IMR-90 (cell line): ENCODE data around the gene STUM. TPM values are rescaled to one million over a fixed set of nuclear protein-coding genes. Genes with fewer than 3 reads are reported as not detected.

Experiments
- ATAC-seq: fragments of 200-7000 bp; cut with Tn5 transposase; 2 replicates; pipeline ENCODE4 v1.9.1; 2020; ENCODE audit warnings: low read depth, mild to moderate bottlenecking, moderate library complexity
- BruUV-seq: library from RNA; stranded (reverse); fragments of 400-500 nt; replicated peaks from 2 replicates; lab custom pipeline; 2021; lab: Mats Ljungman, UMichigan
- CTCF ChIA-PET: fragments of 300-600 bp; formaldehyde crosslinking; extraction: SDS; loops from one replicate; lab custom pipeline; 2021; ENCODE audit warnings: antibody characterized with exemption; lab: Yijun Ruan, JAX
- POLR2A ChIA-PET: fragments of 300-600 bp; sonication (Branson Sonifier 250); formaldehyde crosslinking; loops from one replicate; lab custom pipeline; 2022; ENCODE audit warnings: antibody characterized with exemption; ENCODE audit not compliant: unreplicated experiment; lab: Charles Lee
- DNase-seq: peaks from one replicate; pipeline ENCODE4 v3.0.0; 2013
- H2AFZ ChIP-seq: replicated peaks from 2 replicates; pipeline ENCODE3; 2013; ENCODE audit warnings: low read length, mild to moderate bottlenecking; ENCODE audit not compliant: poor library complexity
- H2AK5ac ChIP-seq: 2 replicates; pipeline ENCODE4 v1.6.1; 2013; ENCODE audit warnings: low read depth, low read length, inconsistent platforms
- H2AK9ac ChIP-seq: replicated peaks from 2 replicates; pipeline ENCODE3; 2013; ENCODE audit warnings: mild to moderate bottlenecking, low read depth, low read length, moderate library complexity; ENCODE audit not compliant: poor library complexity
- H2BK120ac ChIP-seq: 2 replicates; pipeline ENCODE4 v1.6.1; 2013; ENCODE audit warnings: low read depth, low read length, inconsistent platforms
- H2BK15ac ChIP-seq: 3 replicates; pipeline ENCODE4 v1.6.1; 2013; ENCODE audit warnings: low read depth, low read length, inconsistent platforms
- H2BK20ac ChIP-seq: 2 replicates; pipeline ENCODE4 v1.6.1; 2013; ENCODE audit warnings: low read depth, mild to moderate bottlenecking, inconsistent platforms, low read length, moderate library complexity
- H2BK5ac ChIP-seq: 2 replicates; pipeline ENCODE4 v1.6.1; 2013; ENCODE audit warnings: mild to moderate bottlenecking, low read depth, low read length, inconsistent platforms; ENCODE audit not compliant: poor library complexity, severe bottlenecking
- H3K14ac ChIP-seq: replicated peaks from 2 replicates; pipeline ENCODE4 v1.6.1; 2013; ENCODE audit warnings: low read depth, low read length, inconsistent platforms
- H3K18ac ChIP-seq: 2 replicates; pipeline ENCODE4 v1.6.1; 2013; ENCODE audit warnings: low read depth, low read length, control low read depth
- H3K23ac ChIP-seq: 2 replicates; pipeline ENCODE4 v1.6.1; 2013; ENCODE audit warnings: low read depth, low read length, inconsistent platforms
- H3K27ac ChIP-seq: 2 replicates; pipeline ENCODE4 v1.5.1; 2013; ENCODE audit warnings: mild to moderate bottlenecking, control low read depth, low read length; ENCODE audit not compliant: insufficient read depth
- H3K27me3 ChIP-seq: 2 replicates; pipeline ENCODE4 v1.6.1; 2013; ENCODE audit warnings: low read length; ENCODE audit not compliant: control insufficient read depth, insufficient read depth
- H3K36me3 ChIP-seq: 2 replicates; pipeline ENCODE4 v1.6.1; 2013; ENCODE audit warnings: low read length, mixed read lengths; ENCODE audit not compliant: control insufficient read depth, insufficient read depth
- H3K4ac ChIP-seq: 2 replicates; pipeline ENCODE4 v1.6.1; 2013; ENCODE audit warnings: low read depth, low read length, inconsistent platforms
- H3K4me1 ChIP-seq: 2 replicates; pipeline ENCODE4 v1.6.1; 2013; ENCODE audit warnings: low read length, mixed read lengths; ENCODE audit not compliant: control insufficient read depth, insufficient read depth
- H3K4me2 ChIP-seq: 2 replicates; pipeline ENCODE4 v1.6.1; 2013; ENCODE audit warnings: low read depth, mild to moderate bottlenecking, control low read depth, low read length, moderate library complexity
- H3K4me3 ChIP-seq: 2 replicates; pipeline ENCODE4 v1.5.1; 2013; ENCODE audit warnings: low read depth, mild to moderate bottlenecking, control low read depth, low read length, moderate library complexity; ENCODE audit not compliant: insufficient read depth
- H3K56ac ChIP-seq: 2 replicates; pipeline ENCODE4 v1.6.1; 2013; ENCODE audit warnings: low read length, inconsistent platforms; ENCODE audit not compliant: insufficient read depth; ENCODE audit errors: extremely low read depth
- H3K79me1 ChIP-seq, 2 experiments: 2 replicates each; pipeline ENCODE4 v1.6.1; 2013; ENCODE audit warnings: low read length in 2 of 2, inconsistent platforms in 1 of 2, low read depth in 1 of 2
- H3K9ac ChIP-seq: 2 replicates; pipeline ENCODE4 v1.6.1; 2013; ENCODE audit warnings: low read depth, low read length, control low read depth
- H3K9me1 ChIP-seq: 2 replicates; pipeline ENCODE4 v1.6.1; 2013; ENCODE audit warnings: low read length, inconsistent platforms; ENCODE audit not compliant: insufficient read depth
- H3K9me3 ChIP-seq: 2 replicates; pipeline ENCODE4 v1.6.1; 2013; ENCODE audit warnings: low read length; ENCODE audit not compliant: control insufficient read depth, insufficient read depth
- H4K20me1 ChIP-seq: 2 replicates; pipeline ENCODE4 v1.6.1; 2013; ENCODE audit warnings: low read length, inconsistent platforms; ENCODE audit not compliant: insufficient read depth
- H4K5ac ChIP-seq: 2 replicates; pipeline ENCODE4 v1.6.1; 2013; ENCODE audit warnings: mild to moderate bottlenecking, low read depth, low read length, control low read depth
- H4K8ac ChIP-seq, 2 experiments: 2 replicates each; pipeline ENCODE4 v1.6.1; 2013; ENCODE audit warnings: low read depth in 2 of 2, low read length in 2 of 2, control low read depth in 1 of 2, inconsistent platforms in 1 of 2
- H4K91ac ChIP-seq: 2 replicates; pipeline ENCODE4 v1.6.1; 2013; ENCODE audit warnings: low read depth, low read length, inconsistent platforms; ENCODE audit not compliant: insufficient read depth
- CHD1 ChIP-seq: IDR thresholded peaks from 2 replicates; pipeline ENCODE4 v1.6.1; 2012; ENCODE audit warnings: low read depth, low read length, improper control_type of control experiment
- FOS ChIP-seq: fragments of 150-350 bp; IDR thresholded peaks from 2 replicates; pipeline ENCODE4 v1.6.1; 2016; ENCODE audit warnings: low read depth, low read length
- MAFK ChIP-seq: IDR thresholded peaks from 2 replicates; pipeline ENCODE4 v1.6.1; 2012; ENCODE audit warnings: low read depth, low read length, improper control_type of control experiment
- MAZ ChIP-seq: IDR thresholded peaks from 2 replicates; pipeline ENCODE4 v1.6.1; 2012; ENCODE audit warnings: low read depth, mild to moderate bottlenecking, low read length, improper control_type of control experiment, moderate library complexity, borderline replicate concordance
- NFE2L2 ChIP-seq: fragments of 150-350 bp; IDR thresholded peaks from 2 replicates; pipeline ENCODE4 v1.6.1; 2016; ENCODE audit warnings: low read depth, mild to moderate bottlenecking, low read length
- POLR2A ChIP-seq: IDR thresholded peaks from 2 replicates; pipeline ENCODE4 v1.6.1; 2012; ENCODE audit warnings: mild to moderate bottlenecking, low read depth, low read length
- RAD21 ChIP-seq: IDR thresholded peaks from 2 replicates; pipeline ENCODE4 v1.6.1; 2012; ENCODE audit warnings: low read length, improper control_type of control experiment
- RCOR1 ChIP-seq: IDR thresholded peaks from 2 replicates; pipeline ENCODE4 v1.6.1; 2012; ENCODE audit warnings: mild to moderate bottlenecking, low read length, improper control_type of control experiment; ENCODE audit not compliant: insufficient replicate concordance
- SMC3 ChIP-seq: fragments of 150-350 bp; IDR thresholded peaks from 2 replicates; pipeline ENCODE4 v1.6.1; 2016; ENCODE audit warnings: low read depth, mild to moderate bottlenecking, antibody characterized with exemption, low read length, moderate library complexity
- WGBS, 2 experiments: methylation state at CpG; one replicate each; pipeline versions ENCODE4 v1.1.5 to v1.1.7; 2013; ENCODE audit warnings: missing lambda C conversion rate in 2 of 2; ENCODE audit not compliant: insufficient read length in 1 of 2; ENCODE audit errors: extremely low coverage in 2 of 2; 5-methylcytosine and 5-hydroxymethylcytosine counted together
- dilution Hi-C: fragments of 300-500 bp; cut with HindIII; formaldehyde crosslinking; loops from one replicate; pipeline ENCODE4 v1.14.3; 2018; ENCODE audit warnings: low sequenced_read_pairs; ENCODE audit not compliant: unreplicated experiment
- in situ Hi-C: fragments of 300-500 bp; cut with MboI; formaldehyde crosslinking; loops from 3 replicates; pipeline ENCODE4 v1.14.3; 2019; ENCODE audit warnings: low sequenced_read_pairs, inconsistent platforms, mixed read lengths
- intact Hi-C: fragments of 100-400 bp; cut with micrococcal nuclease; formaldehyde crosslinking; loops from 2 replicates; pipeline ENCODE4 v1.10.0; 2022
- polyA plus RNA-seq, 3 experiments: library from polyadenylated mRNA; depleted of rRNA; stranded (reverse); fragments of >200 nt; gene quantifications; 2 replicates each; pipeline ENCODE4 v1.2.3, GENCODE V29; 2012; ENCODE audit warnings: low replicate concordance in 1 of 3
- total RNA-seq: library from RNA; depleted of rRNA; stranded (reverse); fragments of >200 nt; gene quantifications from 2 replicates; pipeline ENCODE4 v1.2.3, GENCODE V29; 2012
- TF ChIP-seq, protein P1 (sequence below): conservative IDR thresholded peaks from 2 replicates; pipeline ENCODE4 v1.5.1; 2012; ENCODE audit warnings: mild to moderate bottlenecking, low read depth, low read length, improper control_type of control experiment
- TF ChIP-seq, protein P2 (sequence below): fragments of 150-350 bp; IDR thresholded peaks from 2 replicates; pipeline ENCODE4 v1.6.1; 2017; ENCODE audit warnings: mild to moderate bottlenecking, antibody characterized with exemption, low read length, low read depth

The STUM gene
- total and polyA plus RNA-seq, 2 of the 4 experiments (the other 2 are of a cell fraction): not detected

DNA sequence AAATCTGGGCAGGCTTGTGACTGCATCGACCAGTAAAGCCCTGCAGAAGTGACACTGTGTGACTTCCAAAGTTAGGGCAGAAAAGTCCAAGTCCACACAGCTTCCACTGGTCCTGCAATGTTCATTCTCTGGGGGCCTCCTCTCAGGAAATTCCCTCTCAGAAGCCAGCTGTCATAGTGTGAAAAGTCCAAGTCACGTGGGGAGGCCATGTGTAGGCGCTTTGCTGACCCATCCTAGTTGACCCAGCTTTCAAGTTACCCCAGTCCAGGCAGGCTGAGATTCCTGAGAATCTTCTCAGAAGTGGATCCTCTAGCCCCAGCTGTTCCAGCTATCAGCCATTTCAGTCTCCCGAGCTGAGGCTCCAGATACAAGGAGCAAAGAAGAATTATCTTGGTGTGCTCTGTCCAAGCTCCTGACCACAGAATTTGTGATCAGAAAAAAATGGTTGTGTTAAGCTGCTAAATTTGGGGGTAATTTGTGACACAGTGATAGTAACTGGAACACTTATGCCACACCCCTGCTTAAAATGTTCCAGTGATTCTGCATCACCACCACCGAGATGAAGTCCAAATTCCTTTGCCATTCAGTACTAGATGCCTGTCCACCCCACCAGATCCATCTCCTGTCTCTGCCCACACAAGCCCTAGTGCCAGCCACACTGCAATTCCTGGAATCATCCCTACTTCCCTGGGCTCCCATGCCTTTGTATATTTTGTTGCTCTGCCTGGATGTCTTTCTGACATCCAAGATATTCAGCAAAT, 2.5 kb upstream of the STUM start:
- ATAC-seq (no peak), DNase-seq (no peak)
- Histone ChIP-seq H3K4me2 (no peak overlapping the region), H3K4ac (no peak overlapping the region), H3K14ac (no peak overlapping the region), H2AK9ac (no peak overlapping the region), H4K5ac (no peak overlapping the region), H4K20me1 (no peaks in the 10 kb centered on the region; the same call in 1 of the 2 replicates), H3K23ac (no peak overlapping the region), H2AFZ (no peak overlapping the region), H2AK5ac (no peak overlapping the region), H4K91ac (no peak overlapping the region), H3K9me3 (no peaks in the 10 kb centered on the region), H3K79me1 (no peaks in the 10 kb centered on the region), H2BK5ac (no peak overlapping the region), H3K9ac (no peak overlapping the region), H2BK120ac (no peak overlapping the region), H3K18ac (no peak overlapping the region), H3K27ac (no peak overlapping the region), H3K56ac (no peak overlapping the region), H3K4me1 (peaks cover 2% of the 10 kb centered on the region; the same call in 1 of the 2 replicates), H2BK20ac (no peak overlapping the region), H4K8ac (no peak overlapping the region), H3K27me3 (peaks cover 42% of the 10 kb centered on the region), H3K36me3 (no peaks in the 10 kb centered on the region), H2BK15ac (no peak overlapping the region), H3K4me3 (no peak overlapping the region), H3K9me1 (no peaks in the 10 kb centered on the region)
- dilution Hi-C loops (no loop called here), in situ Hi-C loops (no loop called here), intact Hi-C loops (loop anchor here (5.0 to 10.0 kb wide), 2 partner anchors 81 to 439 kb away; no protein-coding TSS in a partner anchor)
- no TSS peak for BruUV-seq
- WGBS, 2 experiments: no CpG with 5 or more reads among the region's 5 CpGs
- TF ChIP-seq POLR2A: no peak
- TF ChIP-seq FOS: no peak
- no peak for TF ChIP-seq MAZ
- TF ChIP-seq NFE2L2: no peak
- TF ChIP-seq, protein P1, sequence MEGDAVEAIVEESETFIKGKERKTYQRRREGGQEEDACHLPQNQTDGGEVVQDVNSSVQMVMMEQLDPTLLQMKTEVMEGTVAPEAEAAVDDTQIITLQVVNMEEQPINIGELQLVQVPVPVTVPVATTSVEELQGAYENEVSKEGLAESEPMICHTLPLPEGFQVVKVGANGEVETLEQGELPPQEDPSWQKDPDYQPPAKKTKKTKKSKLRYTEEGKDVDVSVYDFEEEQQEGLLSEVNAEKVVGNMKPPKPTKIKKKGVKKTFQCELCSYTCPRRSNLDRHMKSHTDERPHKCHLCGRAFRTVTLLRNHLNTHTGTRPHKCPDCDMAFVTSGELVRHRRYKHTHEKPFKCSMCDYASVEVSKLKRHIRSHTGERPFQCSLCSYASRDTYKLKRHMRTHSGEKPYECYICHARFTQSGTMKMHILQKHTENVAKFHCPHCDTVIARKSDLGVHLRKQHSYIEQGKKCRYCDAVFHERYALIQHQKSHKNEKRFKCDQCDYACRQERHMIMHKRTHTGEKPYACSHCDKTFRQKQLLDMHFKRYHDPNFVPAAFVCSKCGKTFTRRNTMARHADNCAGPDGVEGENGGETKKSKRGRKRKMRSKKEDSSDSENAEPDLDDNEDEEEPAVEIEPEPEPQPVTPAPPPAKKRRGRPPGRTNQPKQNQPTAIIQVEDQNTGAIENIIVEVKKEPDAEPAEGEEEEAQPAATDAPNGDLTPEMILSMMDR: no peak
- no peak for TF ChIP-seq CHD1
- no peak for TF ChIP-seq MAFK
- TF ChIP-seq SMC3: no peak
- no peak for TF ChIP-seq RAD21
- no peak for TF ChIP-seq RCOR1
- TF ChIP-seq, protein P2, sequence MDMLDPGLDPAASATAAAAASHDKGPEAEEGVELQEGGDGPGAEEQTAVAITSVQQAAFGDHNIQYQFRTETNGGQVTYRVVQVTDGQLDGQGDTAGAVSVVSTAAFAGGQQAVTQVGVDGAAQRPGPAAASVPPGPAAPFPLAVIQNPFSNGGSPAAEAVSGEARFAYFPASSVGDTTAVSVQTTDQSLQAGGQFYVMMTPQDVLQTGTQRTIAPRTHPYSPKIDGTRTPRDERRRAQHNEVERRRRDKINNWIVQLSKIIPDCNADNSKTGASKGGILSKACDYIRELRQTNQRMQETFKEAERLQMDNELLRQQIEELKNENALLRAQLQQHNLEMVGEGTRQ: no peak
- POLR2A ChIA-PET: no interaction called here
- CTCF ChIA-PET: interaction anchor here (0.6 kb wide), 1 partner anchor 24 kb away, joined by 3 read pairs; no protein-coding TSS in a partner anchor
